GM10266 (cell line): ENCODE data around the gene CEP57.
"Not testable (repeated sequence)": the region's sequence is repeated elsewhere in the genome, so short reads cannot be mapped to it uniquely, and the experiment has no call there.

Experiments used
- DNase-seq: peaks from one replicate; pipeline ENCODE4 v3.0.0; 2012; ENCODE audit errors: extremely low spot score
- CTCF ChIP-seq: IDR thresholded peaks from 2 replicates; pipeline ENCODE4 v1.5.1; 2012; ENCODE audit warnings: mild to moderate bottlenecking, low read depth; ENCODE audit not compliant: control insufficient read depth, insufficient read depth; ENCODE audit errors: missing control alignments

Gene CEP57

GRCh38 chr11:95863486-95864140, 73.3 kb downstream of the CEP57 start:
- DNase-seq = no peak
- no peak for TF ChIP-seq CTCF

- no peak for DNase-seq
- TF ChIP-seq CTCF = no peak
These were observed 76.8 kb downstream of the CEP57 start for GRCh38 chr11:95867105-95867504.

GRCh38 chr11:95870877-95871276, 80.6 kb downstream of the CEP57 start:
- not testable (repeated sequence) for DNase-seq

GRCh38 chr11:95877291-95877690, 87.0 kb downstream of the CEP57 start:
- TF ChIP-seq CTCF = no peak
- DNase-seq = no peak
